HCT116 (cell line): ENCODE data around the gene SIL1.

Experiments used
- EGR1 ChIP-seq: IDR thresholded peaks from 2 replicates; pipeline ENCODE4 v1.6.1; 2012; ENCODE audit warnings: low read depth
- POLR2A ChIP-seq: IDR thresholded peaks from 2 replicates; pipeline ENCODE4 v1.7.0; 2011; ENCODE audit warnings: borderline replicate concordance; ENCODE audit not compliant: insufficient read depth, insufficient read length; ENCODE audit errors: extremely low read depth
- POLR2AphosphoS5 ChIP-seq: IDR thresholded peaks from 2 replicates; pipeline ENCODE4 v1.6.1; 2011; ENCODE audit warnings: mild to moderate bottlenecking, low read depth, low read length, moderate library complexity
- SRF ChIP-seq: IDR thresholded peaks from 2 replicates; pipeline ENCODE4 v1.6.1; 2012; ENCODE audit warnings: low read depth
- TF ChIP-seq, protein P1 (sequence below), 3 experiments: fragments of 200-600 bp in 1 of 3; sonication (generic) in 1 of 3; IDR thresholded peaks in 2 of 3; conservative IDR thresholded peaks in 1 of 3; 2 replicates each; pipeline ENCODE4 v1.5.1; 2012 to 2017; ENCODE audit warnings: low read depth in 2 of 3, low read length in 2 of 3, antibody characterized with exemption in 1 of 3, borderline replicate concordance in 1 of 3, control low read depth in 1 of 3, mild to moderate bottlenecking in 1 of 3, mixed read lengths in 1 of 3, mixed run types in 1 of 3, moderate library complexity in 1 of 3; ENCODE audit not compliant: insufficient read depth in 1 of 3

DNA sequence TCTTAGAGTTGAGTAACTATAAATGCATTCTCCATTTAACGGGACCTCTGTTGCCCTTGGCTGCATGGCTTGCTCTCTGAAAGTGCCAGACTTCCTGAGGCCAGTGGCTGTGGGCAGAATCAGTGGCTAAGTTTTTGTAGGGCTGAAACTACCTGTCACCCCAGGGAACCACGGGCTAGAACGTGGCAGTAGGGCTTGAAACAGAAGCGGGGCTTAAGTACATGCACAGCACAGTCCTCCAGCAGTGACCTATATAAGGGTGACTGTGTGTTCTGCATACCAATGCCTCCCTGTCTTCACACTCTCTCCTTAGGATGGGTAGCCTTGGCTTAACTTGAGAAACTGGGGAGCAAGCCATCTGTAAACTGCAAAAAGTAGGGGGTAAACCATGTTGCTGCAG, 279.5 kb downstream of the SIL1 start:
- TF ChIP-seq POLR2AphosphoS5 = no peak
- no peak for TF ChIP-seq SRF
- TF ChIP-seq POLR2A = no peak
- no peak for TF ChIP-seq EGR1
- TF ChIP-seq, protein P1, sequence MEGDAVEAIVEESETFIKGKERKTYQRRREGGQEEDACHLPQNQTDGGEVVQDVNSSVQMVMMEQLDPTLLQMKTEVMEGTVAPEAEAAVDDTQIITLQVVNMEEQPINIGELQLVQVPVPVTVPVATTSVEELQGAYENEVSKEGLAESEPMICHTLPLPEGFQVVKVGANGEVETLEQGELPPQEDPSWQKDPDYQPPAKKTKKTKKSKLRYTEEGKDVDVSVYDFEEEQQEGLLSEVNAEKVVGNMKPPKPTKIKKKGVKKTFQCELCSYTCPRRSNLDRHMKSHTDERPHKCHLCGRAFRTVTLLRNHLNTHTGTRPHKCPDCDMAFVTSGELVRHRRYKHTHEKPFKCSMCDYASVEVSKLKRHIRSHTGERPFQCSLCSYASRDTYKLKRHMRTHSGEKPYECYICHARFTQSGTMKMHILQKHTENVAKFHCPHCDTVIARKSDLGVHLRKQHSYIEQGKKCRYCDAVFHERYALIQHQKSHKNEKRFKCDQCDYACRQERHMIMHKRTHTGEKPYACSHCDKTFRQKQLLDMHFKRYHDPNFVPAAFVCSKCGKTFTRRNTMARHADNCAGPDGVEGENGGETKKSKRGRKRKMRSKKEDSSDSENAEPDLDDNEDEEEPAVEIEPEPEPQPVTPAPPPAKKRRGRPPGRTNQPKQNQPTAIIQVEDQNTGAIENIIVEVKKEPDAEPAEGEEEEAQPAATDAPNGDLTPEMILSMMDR (IDR thresholded peaks at IDR 0.05 in 2 of 3, conservative IDR thresholded peaks at IDR 0.05 in 1 of 3; ENCODE audit: borderline replicate concordance in 1 of 3, insufficient read depth in 1 of 3, low read depth in 2 of 3, low read length in 2 of 3) = no peak
